Endothelial cell of umbilical vein (primary cell): ENCODE data around the gene RAD1. TPM values are rescaled to one million over a fixed set of nuclear protein-coding genes. Genes with fewer than 3 reads are reported as not detected.

Source experiments
- BruUV-seq: library from RNA; stranded (reverse); fragments of 400-500 nt; replicated peaks from 2 replicates; lab custom pipeline; 2021; lab: Mats Ljungman, UMichigan
- CTCF ChIA-PET: fragments of 300-600, 350-600 bp; sonication (Branson Sonifier 250); formaldehyde crosslinking; loops from one replicate; lab custom pipeline; 2021; ENCODE audit warnings: antibody characterized with exemption, inconsistent platforms; lab: Charles Lee
- POLR2A ChIA-PET: fragments of 300-600, 350-600 bp; sonication (Branson Sonifier 250); formaldehyde crosslinking; loops from one replicate; lab custom pipeline; 2021; ENCODE audit warnings: antibody characterized with exemption, inconsistent platforms; lab: Charles Lee
- DNase-seq: peaks from one replicate; pipeline ENCODE4 v3.0.0-alpha.2; 2011; ENCODE audit warnings: low read depth, low spot score
- FAIRE-seq: peaks from 2 replicates; lab custom pipeline; 2011; peaks lifted over from hg19 to GRCh38; lab: Jason Lieb, UNC
- H2AFZ ChIP-seq: 2 replicates; pipeline ENCODE4 v1.6.0; 2012; ENCODE audit warnings: low read depth, low read length, control low read depth, inconsistent platforms
- H3K27ac ChIP-seq: 2 replicates; pipeline ENCODE4 v1.5.1; 2011; ENCODE audit warnings: low read depth, mild to moderate bottlenecking, control low read depth, low read length, moderate library complexity; ENCODE audit not compliant: insufficient read depth
- H3K27me3 ChIP-seq, 2 experiments: 2 replicates each; pipeline versions ENCODE4 v1.6.0 to v1.6.1; 2011; ENCODE audit warnings: low read length in 2 of 2, mixed read lengths in 1 of 2; ENCODE audit not compliant: control insufficient read depth in 2 of 2, insufficient read depth in 2 of 2
- H3K36me3 ChIP-seq, 2 experiments: 2 replicates in 1 of 2; 3 replicates in 1 of 2; pipeline ENCODE4 v1.5.1; 2011; ENCODE audit warnings: low read length in 2 of 2, mild to moderate bottlenecking in 1 of 2, moderate library complexity in 1 of 2; ENCODE audit not compliant: control insufficient read depth in 2 of 2, insufficient read depth in 2 of 2; ENCODE audit errors: extremely low read depth in 1 of 2
- H3K4me1 ChIP-seq: 3 replicates; pipeline ENCODE4 v1.5.1; 2011; ENCODE audit warnings: mild to moderate bottlenecking, low read length; ENCODE audit not compliant: control insufficient read depth, insufficient read depth; ENCODE audit errors: extremely low read depth
- H3K4me2 ChIP-seq: 2 replicates; pipeline ENCODE4 v1.6.1; 2011; ENCODE audit warnings: low read length, control low read depth, mixed read lengths; ENCODE audit not compliant: insufficient read depth
- H3K4me3 ChIP-seq, 3 experiments: fragments of 200-600 bp in 1 of 3; sonication (generic), shearing (Covaris generic) in 1 of 3; replicated peaks in 1 of 3; 2 replicates each; pipeline ENCODE4 v1.5.1; 2011 to 2016; ENCODE audit warnings: control low read depth in 3 of 3, low read length in 3 of 3, mild to moderate bottlenecking in 2 of 3, inconsistent platforms in 1 of 3, low read depth in 1 of 3, moderate library complexity in 1 of 3; ENCODE audit not compliant: insufficient read depth in 1 of 3
- H3K79me2 ChIP-seq: 2 replicates; pipeline ENCODE4 v1.6.0; 2012; ENCODE audit warnings: low read length, inconsistent platforms; ENCODE audit not compliant: control insufficient read depth, insufficient read depth
- H3K9ac ChIP-seq: replicated peaks from 2 replicates; pipeline ENCODE3; 2011; ENCODE audit warnings: low read length, control low read depth; ENCODE audit not compliant: insufficient read depth; ENCODE audit errors: extremely low read depth
- H3K9me1 ChIP-seq: replicated peaks from 3 replicates; pipeline ENCODE4 v1.6.0; 2011; ENCODE audit warnings: mild to moderate bottlenecking, low read length; ENCODE audit not compliant: control insufficient read depth, insufficient read depth; ENCODE audit errors: extremely low read depth
- H3K9me3 ChIP-seq: replicated peaks from 2 replicates; pipeline ENCODE4 v1.5.1; 2012; ENCODE audit warnings: low read length, inconsistent platforms; ENCODE audit not compliant: control insufficient read depth, insufficient read depth
- H4K20me1 ChIP-seq: replicated peaks from 2 replicates; pipeline ENCODE3; 2011; ENCODE audit warnings: mild to moderate bottlenecking, low read length; ENCODE audit not compliant: control insufficient read depth, insufficient read depth; ENCODE audit errors: extremely low read depth
- EZH2 ChIP-seq: IDR thresholded peaks from 2 replicates; pipeline ENCODE4 v1.6.1; 2012; ENCODE audit warnings: borderline replicate concordance, low read depth, mild to moderate bottlenecking, moderate library complexity, low read length, inconsistent platforms; ENCODE audit not compliant: severe bottlenecking
- FOS ChIP-seq: IDR thresholded peaks from 2 replicates; pipeline ENCODE4 v1.6.1; 2011; ENCODE audit warnings: mild to moderate bottlenecking, low read length, moderate library complexity, borderline replicate concordance; ENCODE audit not compliant: insufficient read depth
- GATA2 ChIP-seq: IDR thresholded peaks from 2 replicates; pipeline ENCODE4 v1.7.0; 2011; ENCODE audit warnings: low read depth, mild to moderate bottlenecking, moderate library complexity, mixed read lengths, low read length; ENCODE audit not compliant: insufficient read length, insufficient read depth
- JUN ChIP-seq: IDR thresholded peaks from 2 replicates; pipeline ENCODE4 v1.6.1; 2011; ENCODE audit warnings: borderline replicate concordance, low read depth; ENCODE audit not compliant: insufficient read length, insufficient read depth
- MAX ChIP-seq: IDR thresholded peaks from 2 replicates; pipeline ENCODE4 v1.6.1; 2011; ENCODE audit not compliant: insufficient read depth, insufficient read length
- MYC ChIP-seq: IDR thresholded peaks from one replicate; pipeline ENCODE4 v1.6.1; 2011; ENCODE audit warnings: mild to moderate bottlenecking, low read depth, low read length
- POLR2A ChIP-seq: IDR thresholded peaks from 2 replicates; pipeline ENCODE4 v1.6.1; 2012; ENCODE audit warnings: low read depth, mild to moderate bottlenecking, control low read depth, low read length
- POLR2AphosphoS5 ChIP-seq: IDR thresholded peaks from 2 replicates; pipeline ENCODE4 v1.6.1; 2012; ENCODE audit warnings: low read depth, mild to moderate bottlenecking, control low read depth, low read length, moderate library complexity; ENCODE audit not compliant: insufficient read depth
- dilution Hi-C: fragments of 300-500 bp; cut with MboI; formaldehyde crosslinking; loops from one replicate; pipeline ENCODE4 v1.15.0; 2019; ENCODE audit warnings: low sequenced_read_pairs; ENCODE audit not compliant: extremely low pct_ligation_motif_present
- intact Hi-C: fragments of 100-400 bp; cut with micrococcal nuclease; formaldehyde crosslinking; loops from one replicate; pipeline ENCODE4 v1.10.0; 2022
- polyA plus RNA-seq, 4 experiments: library from polyadenylated mRNA; depleted of rRNA in 3 of 4; stranded (reverse) in 3 of 4; unstranded in 1 of 4; fragments of >200 nt; gene quantifications; 2 replicates each; pipeline versions ENCODE4 v1.2.1 to v1.2.3, GENCODE V29; 2011 to 2012; ENCODE audit warnings: missing spikeins in 1 of 4
- total RNA-seq: library from RNA; stranded (reverse); gene quantifications from 2 replicates; pipeline ENCODE4 v1.2.3, GENCODE V29; 2021
- TF ChIP-seq, protein P1 (sequence below), 2 donors: IDR thresholded peaks; 1 replicate in 1 of 2; 2 replicates in 1 of 2; pipeline ENCODE4 v1.5.1; 2011; ENCODE audit warnings: low read length in 2 of 2, mild to moderate bottlenecking in 2 of 2, moderate library complexity in 2 of 2, control low read depth in 1 of 2, inconsistent platforms in 1 of 2, low read depth in 1 of 2; ENCODE audit not compliant: insufficient read depth in 1 of 2; ENCODE audit errors: extremely low read depth in 1 of 2

Gene RAD1
- total and polyA plus RNA-seq, 2 donors (not counting 3 experiments of a cell fraction or from before 2014, with no cell fraction given), result 10.7 to 22.2 TPM

GRCh38 chr5:34930462-34930844, 15.1 kb upstream of the RAD1 start:
- Histone ChIP-seq H3K9me1 (no peaks in the 10 kb centered on the region), H3K9ac (peak overlapping the region; percentile 86), H3K79me2 (peaks cover 41% of the 10 kb centered on the region), H3K9me3 (no peaks in the 10 kb centered on the region), H3K27ac (peak overlapping the region; percentile 39), H3K27me3 (no peaks in the 10 kb centered on the region), H4K20me1 (no peaks in the 10 kb centered on the region), H3K4me1 (peaks cover 22% of the 10 kb centered on the region), H3K36me3 (peaks cover 3% of the 10 kb centered on the region in 2 experiments), H3K4me2 (peak overlapping the region; percentile 99), H2AFZ (peak overlapping the region; percentile 93), H3K4me3 (peak overlapping the region; percentile 50 to 98 (median 97))
- ChIA-PET CTCF (interaction anchor here (1.1 to 2.5 kb wide), 8 partner anchors 14 to 996 kb away, joined by 3 to 15 read pairs (median 4); partner anchors contain the start of genes BRIX1 and RAD1), POLR2A (interaction anchor here (1.5 to 1.6 kb wide), 2 partner anchors 15 to 37 kb away, joined by 3 to 12 read pairs; partner anchors contain the start of genes BRIX1 and RAD1)
- TF ChIP-seq POLR2AphosphoS5 (no peak), MYC (no peak), POLR2A (no peak), MAX (no peak), EZH2 (no peak), GATA2 (no peak), FOS (no peak), JUN (no peak)
- TF ChIP-seq, protein P1, sequence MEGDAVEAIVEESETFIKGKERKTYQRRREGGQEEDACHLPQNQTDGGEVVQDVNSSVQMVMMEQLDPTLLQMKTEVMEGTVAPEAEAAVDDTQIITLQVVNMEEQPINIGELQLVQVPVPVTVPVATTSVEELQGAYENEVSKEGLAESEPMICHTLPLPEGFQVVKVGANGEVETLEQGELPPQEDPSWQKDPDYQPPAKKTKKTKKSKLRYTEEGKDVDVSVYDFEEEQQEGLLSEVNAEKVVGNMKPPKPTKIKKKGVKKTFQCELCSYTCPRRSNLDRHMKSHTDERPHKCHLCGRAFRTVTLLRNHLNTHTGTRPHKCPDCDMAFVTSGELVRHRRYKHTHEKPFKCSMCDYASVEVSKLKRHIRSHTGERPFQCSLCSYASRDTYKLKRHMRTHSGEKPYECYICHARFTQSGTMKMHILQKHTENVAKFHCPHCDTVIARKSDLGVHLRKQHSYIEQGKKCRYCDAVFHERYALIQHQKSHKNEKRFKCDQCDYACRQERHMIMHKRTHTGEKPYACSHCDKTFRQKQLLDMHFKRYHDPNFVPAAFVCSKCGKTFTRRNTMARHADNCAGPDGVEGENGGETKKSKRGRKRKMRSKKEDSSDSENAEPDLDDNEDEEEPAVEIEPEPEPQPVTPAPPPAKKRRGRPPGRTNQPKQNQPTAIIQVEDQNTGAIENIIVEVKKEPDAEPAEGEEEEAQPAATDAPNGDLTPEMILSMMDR (IDR thresholded peaks at IDR 0.05; ENCODE audit: extremely low read depth in 1 of 2, insufficient read depth in 1 of 2, low read depth in 1 of 2, low read length in 2 of 2), result no peak
- BruUV-seq, result TSS peak; percentile 61
- dilution Hi-C loops, result no loop called here
- intact Hi-C loops, result loop anchor here (2.0 kb wide), 1 partner anchor 922 kb away; the partner anchor contains the start of gene AMACR
- FAIRE-seq (no peak), DNase-seq (peak; percentile 67)
